MM.1S (cell line): Measurements from ENCODE around the gene GZMM.

ENCODE experiments used
- DNase-seq: peaks from one replicate; pipeline ENCODE4 v3.0.0-alpha.2; 2015
- H2AFZ ChIP-seq: fragments of 300-600 bp; sonication (generic); 2 replicates; pipeline ENCODE4 v1.6.0; 2016; ENCODE audit warnings: antibody characterized with exemption, low read length
- H3F3A ChIP-seq: fragments of 300-600 bp; sonication (generic); 2 replicates; pipeline ENCODE4 v1.6.1; 2016; ENCODE audit warnings: mild to moderate bottlenecking, antibody characterized with exemption, low read length, moderate library complexity, mixed read lengths; ENCODE audit not compliant: insufficient read depth
- H3K27ac ChIP-seq: fragments of 300-600 bp; sonication (generic); 2 replicates; pipeline ENCODE4 v1.5.1; 2016; ENCODE audit warnings: mild to moderate bottlenecking, low read length
- H3K27me3 ChIP-seq: fragments of 300-600 bp; sonication (generic); replicated peaks from 2 replicates; pipeline ENCODE4 v1.6.0; 2016; ENCODE audit warnings: low read length; ENCODE audit not compliant: insufficient read depth
- H3K36me3 ChIP-seq: fragments of 300-600 bp; sonication (generic); replicated peaks from 2 replicates; pipeline ENCODE4 v1.6.1; 2016; ENCODE audit warnings: mild to moderate bottlenecking, low read length, mixed read lengths; ENCODE audit not compliant: insufficient read depth
- H3K4me1 ChIP-seq: fragments of 300-600 bp; sonication (generic); 2 replicates; pipeline ENCODE4 v1.6.1; 2016; ENCODE audit warnings: low read length, mixed read lengths
- H3K4me2 ChIP-seq: fragments of 300-600 bp; sonication (generic); 2 replicates; pipeline ENCODE4 v1.6.0; 2016; ENCODE audit warnings: low read depth, low read length
- H3K4me3 ChIP-seq: fragments of 300-600 bp; sonication (generic); 2 replicates; pipeline ENCODE4 v1.5.1; 2016; ENCODE audit warnings: low read length, mixed read lengths
- H3K79me2 ChIP-seq: fragments of 300-600 bp; sonication (generic); 2 replicates; pipeline ENCODE4 v1.6.1; 2016; ENCODE audit warnings: mixed run types, low read length, mixed read lengths
- H3K9ac ChIP-seq: fragments of 300-600 bp; sonication (generic); 2 replicates; pipeline ENCODE4 v1.6.1; 2016; ENCODE audit warnings: low read length, mixed read lengths
- H3K9me2 ChIP-seq: fragments of 300-600 bp; sonication (generic); replicated peaks from 2 replicates; pipeline ENCODE4 v1.6.1; 2016; ENCODE audit warnings: mild to moderate bottlenecking, low read length, mixed read lengths; ENCODE audit not compliant: insufficient read depth
- H3K9me3 ChIP-seq: fragments of 300-600 bp; sonication (generic); replicated peaks from 2 replicates; pipeline ENCODE4 v1.6.1; 2016; ENCODE audit warnings: mild to moderate bottlenecking, low read length, mixed read lengths; ENCODE audit not compliant: insufficient read depth
- H4K20me1 ChIP-seq: fragments of 300-600 bp; sonication (generic); 2 replicates; pipeline ENCODE4 v1.6.1; 2016; ENCODE audit warnings: mild to moderate bottlenecking, low read length, moderate library complexity, mixed read lengths; ENCODE audit not compliant: insufficient read depth
- CTCF ChIP-seq: fragments of 300-600 bp; sonication (generic); IDR thresholded peaks from 2 replicates; pipeline ENCODE4 v1.5.1; 2016; ENCODE audit warnings: antibody characterized with exemption, low read length, mixed read lengths
- EZH2 ChIP-seq: fragments of 300-600 bp; sonication (generic); optimal IDR thresholded peaks from 2 replicates; pipeline ENCODE3; 2017; ENCODE audit warnings: low read depth, mild to moderate bottlenecking, antibody characterized with exemption, low read length, mixed read lengths
- EZH2phosphoT487 ChIP-seq: fragments of 300-600 bp; sonication (generic); IDR thresholded peaks from 2 replicates; pipeline ENCODE4 v1.6.1; 2018; ENCODE audit warnings: antibody characterized with exemption, low read length

The GZMM gene

GRCh38 chr19:530134-531008, 13.5 kb upstream of the GZMM start:
- DNase-seq = no peak
- Histone ChIP-seq H3K4me1 (peaks cover 7% of the 10 kb centered on the region), H3K27me3 (peaks cover 38% of the 10 kb centered on the region), H3K9me3 (no peaks in the 10 kb centered on the region), H3K27ac (no peak overlapping the region), H3K4me3 (peak overlapping the region; percentile 90), H4K20me1 (no peaks in the 10 kb centered on the region), H3F3A (no peaks in the 10 kb centered on the region), H3K36me3 (no peaks in the 10 kb centered on the region), H3K4me2 (peak overlapping the region; percentile 99), H3K9me2 (no peaks in the 10 kb centered on the region), H3K79me2 (peaks cover 34% of the 10 kb centered on the region), H2AFZ (peak overlapping the region; percentile 89), H3K9ac (peak overlapping the region; percentile 70; the same call in 1 of the 2 replicates)
- TF ChIP-seq EZH2phosphoT487 (no peak), CTCF (no peak), EZH2 (no peak)

GRCh38 chr19:531009-531752, 12.7 kb upstream of the GZMM start:
- Histone ChIP-seq H4K20me1 (no peaks in the 10 kb centered on the region), H3K4me1 (peaks cover 7% of the 10 kb centered on the region), H3K27ac (peak overlapping the region; percentile 25; the same call in 1 of the 2 replicates), H3K4me2 (peak overlapping the region; percentile 99), H3K79me2 (peaks cover 35% of the 10 kb centered on the region), H2AFZ (peak overlapping the region; percentile 89), H3F3A (no peaks in the 10 kb centered on the region), H3K9me3 (no peaks in the 10 kb centered on the region), H3K27me3 (peaks cover 32% of the 10 kb centered on the region), H3K36me3 (no peaks in the 10 kb centered on the region), H3K4me3 (peak overlapping the region; percentile 90), H3K9ac (peak overlapping the region; percentile 70), H3K9me2 (no peaks in the 10 kb centered on the region)
- peak; percentile 9; the same call in 1 of the 2 replicates for TF ChIP-seq CTCF
- no peak for TF ChIP-seq EZH2
- peak; percentile 94 for DNase-seq

GRCh38 chr19:531753-532560, 11.9 kb upstream of the GZMM start, which contains the start of gene CDC34:
Gene CDC34, plus strand, starts transcription at chr19:531760. Its CDS starts 172 bp downstream, at chr19:531932.
- Histone ChIP-seq H3K36me3 (no peaks in the 10 kb centered on the region), H2AFZ (peak within 1 kb of the TSS; percentile 89), H4K20me1 (no peaks in the 10 kb centered on the region), H3K4me3 (peak within 1 kb of the TSS; percentile 90), H3F3A (no peaks in the 10 kb centered on the region), H3K79me2 (peaks cover 35% of the 10 kb centered on the region), H3K27me3 (peaks cover 24% of the 10 kb centered on the region), H3K27ac (peak within 1 kb of the TSS; percentile 25; the same call in 1 of the 2 replicates), H3K9me2 (no peaks in the 10 kb centered on the region), H3K9me3 (no peaks in the 10 kb centered on the region), H3K4me2 (peak within 1 kb of the TSS; percentile 99), H3K4me1 (peaks cover 7% of the 10 kb centered on the region), H3K9ac (peak within 1 kb of the TSS; percentile 70)
- no peak for DNase-seq
- TF ChIP-seq EZH2phosphoT487 (no peak), EZH2 (no peak), CTCF (no peak)
